ENCODE results near the gene USP36. TPM values are rescaled to one million over a fixed set of nuclear protein-coding genes. Genes with fewer than 3 reads are reported as not detected.

Gene USP36
- total and polyA plus RNA-seq, 11 donors: 11.7 to 40.9 (median 18.3) TPM

GRCh38 chr17:78884148-78884825 lies 43.7 kb upstream of the USP36 start:
- peak in 1 of 5 donors; percentile 66 for DNase-seq
- peak in 1 of 4 donors; percentile 1 for ATAC-seq
- Histone ChIP-seq H3K27ac (peak overlapping the region; percentile 86 to 98 (median 96)), H3K36me3 (no peaks in the 10 kb centered on the region), H3K27me3 (no peaks in the 10 kb centered on the region), H3K9me3 (no peaks in the 10 kb centered on the region), H3K4me3 (peak overlapping the region in 10 of 12 donors; percentile 6 to 50 (median 29)), H3K4me1 (peaks cover 9 to 78% (median 66%) of the 10 kb centered on the region in 12 donors)
- TF ChIP-seq POLR2A (IDR thresholded peaks at IDR 0.05): no peak
- TF ChIP-seq CTCF (IDR thresholded peaks at IDR 0.05): no peak
- intact Hi-C loops (cut with DNase I): loop anchor here in 7 of 10 donors (2.0 to 5.0 kb wide), 4 partner anchors 38 to 48 kb away; partner anchors contain the start of gene TIMP2 (in 3 of the 7)
- 28 to 43% (median 31%) methylated on average over 5 to 20 of the region's 20 CpGs for WGBS, 4 donors

GRCh38 chr17:78883533-78884131 lies 43.0 kb upstream of the USP36 start:
- intact Hi-C loops (cut with DNase I): loop anchor here in 7 of 10 donors (2.0 to 5.0 kb wide), 5 partner anchors 39 to 49 kb away; partner anchors contain the start of genes TIMP2 (in 3 of the 7) and USP36 (in 1 of the 7)
- WGBS, 4 donors: 2 to 4% (median 3%) methylated on average over 18 to 24 of the region's 24 CpGs

GRCh38 chr17:78883089-78883532 lies 42.5 kb upstream of the USP36 start:
- peak in 4 of 5 donors; percentile 76 to 90 (median 82) for DNase-seq
- peak overlapping the region; percentile 86 to 98 (median 96) for H3K27ac ChIP-seq
- H3K36me3 ChIP-seq: peaks cover 0 to 2% (median 0%) of the 10 kb centered on the region in 9 donors
- H3K4me1 ChIP-seq: peaks cover 9 to 78% (median 71%) of the 10 kb centered on the region in 12 donors
- intact Hi-C loops (cut with DNase I): loop anchor here in 7 of 10 donors (2.0 to 5.0 kb wide), 4 partner anchors 39 to 49 kb away; partner anchors contain the start of genes TIMP2 (in 2 of the 7) and USP36 (in 1 of the 7)
- H3K9me3 ChIP-seq: no peaks in the 10 kb centered on the region
- WGBS, 4 donors: 7 to 14% (median 10%) methylated on average over 7 to 10 of the region's 10 CpGs
- no peaks in the 10 kb centered on the region for H3K27me3 ChIP-seq
- peak overlapping the region in 9 of 12 donors; percentile 25 to 50 (median 30) for H3K4me3 ChIP-seq
- peak in 1 of 12 donors; percentile 7 for TF ChIP-seq CTCF (IDR thresholded peaks at IDR 0.05)
- no peak for TF ChIP-seq POLR2A (IDR thresholded peaks at IDR 0.05)
- ATAC-seq: peak; percentile 53 to 77 (median 76)

More at GRCh38 chr17:78883533-78884131, 43.0 kb upstream of the USP36 start:
- H3K4me1 ChIP-seq: peaks cover 9 to 78% (median 70%) of the 10 kb centered on the region in 12 donors
- no peaks in the 10 kb centered on the region for H3K27me3 ChIP-seq
- DNase-seq: peak; percentile 81 to 89 (median 87)
- peak; percentile 47 to 65 (median 62) for ATAC-seq
- peak overlapping the region in 10 of 12 donors; percentile 6 to 50 (median 29) for H3K4me3 ChIP-seq
- H3K9me3 ChIP-seq: no peaks in the 10 kb centered on the region
- TF ChIP-seq CTCF (IDR thresholded peaks at IDR 0.05) (peak in 1 of 12 donors; percentile 1), POLR2A (IDR thresholded peaks at IDR 0.05) (peak in 1 of 2 donors; percentile 41)
- no peaks in the 10 kb centered on the region for H3K36me3 ChIP-seq
- peak overlapping the region; percentile 86 to 98 (median 96) for H3K27ac ChIP-seq
